ENCODE measurements around the gene SLC4A3.

Gene SLC4A3

GRCh38 chr2:219631904-219632759 is 4.7 kb downstream of the SLC4A3 start:
- Histone ChIP-seq H3K9ac (ENCODE audit: low read length in 5 of 5) (no peak overlapping the region), H3K27me3 (ENCODE audit: control insufficient read depth in 5 of 5, insufficient read depth in 4 of 5, low read length in 5 of 5) (peaks cover 0 to 11% (median 10%) of the 10 kb centered on the region in 5 donors), H3K4me1 (ENCODE audit: control insufficient read depth in 5 of 5, insufficient read depth in 5 of 5, low read length in 5 of 5) (peaks cover 0 to 14% (median under 1%) of the 10 kb centered on the region in 5 donors), H3K27ac (ENCODE audit: low read depth, low read length) (no peak overlapping the region), H3K36me3 (ENCODE audit: control insufficient read depth in 5 of 5, insufficient read depth in 5 of 5, low read length in 5 of 5) (no peaks in the 10 kb centered on the region), H3K4me3 (ENCODE audit: low read depth in 1 of 5, low read length in 5 of 5) (no peak overlapping the region), H3K9me3 (ENCODE audit: control insufficient read depth in 5 of 5, low read length in 5 of 5) (no peaks in the 10 kb centered on the region)

GRCh38 chr2:219632760-219633105 is 5.3 kb downstream of the SLC4A3 start:
- Histone ChIP-seq H3K9ac (ENCODE audit: low read length in 5 of 5) (no peak overlapping the region), H3K4me3 (ENCODE audit: low read depth in 1 of 5, low read length in 5 of 5) (no peak overlapping the region), H3K27me3 (ENCODE audit: control insufficient read depth in 5 of 5, insufficient read depth in 4 of 5, low read length in 5 of 5) (peaks cover 0 to 14% (median 12%) of the 10 kb centered on the region in 5 donors), H3K9me3 (ENCODE audit: control insufficient read depth in 5 of 5, low read length in 5 of 5) (no peaks in the 10 kb centered on the region), H3K27ac (ENCODE audit: low read depth, low read length) (no peak overlapping the region), H3K4me1 (ENCODE audit: control insufficient read depth in 5 of 5, insufficient read depth in 5 of 5, low read length in 5 of 5) (peaks cover 0 to 11% (median 0%) of the 10 kb centered on the region in 5 donors), H3K36me3 (ENCODE audit: control insufficient read depth in 5 of 5, insufficient read depth in 5 of 5, low read length in 5 of 5) (no peaks in the 10 kb centered on the region)

- H3K9me3 ChIP-seq (ENCODE audit: control insufficient read depth in 5 of 5, low read length in 5 of 5), result no peaks in the 10 kb centered on the region
- H3K4me1 ChIP-seq (ENCODE audit: control insufficient read depth in 5 of 5, insufficient read depth in 5 of 5, low read length in 5 of 5), result peaks cover 0 to 5% (median 0%) of the 10 kb centered on the region in 5 donors
- peaks cover 0 to 11% (median 9%) of the 10 kb centered on the region in 5 donors for H3K27me3 ChIP-seq (ENCODE audit: control insufficient read depth in 5 of 5, insufficient read depth in 4 of 5, low read length in 5 of 5)
- no peak overlapping the region for H3K27ac ChIP-seq (ENCODE audit: low read depth, low read length)
- H3K9ac ChIP-seq (ENCODE audit: low read length in 5 of 5), result no peak overlapping the region
- H3K4me3 ChIP-seq (ENCODE audit: low read depth in 1 of 5, low read length in 5 of 5), result no peak overlapping the region
- no peaks in the 10 kb centered on the region for H3K36me3 ChIP-seq (ENCODE audit: control insufficient read depth in 5 of 5, insufficient read depth in 5 of 5, low read length in 5 of 5)
Observed at GRCh38 chr2:219633276-219634065, 6.0 kb downstream of the SLC4A3 start.

DNA sequence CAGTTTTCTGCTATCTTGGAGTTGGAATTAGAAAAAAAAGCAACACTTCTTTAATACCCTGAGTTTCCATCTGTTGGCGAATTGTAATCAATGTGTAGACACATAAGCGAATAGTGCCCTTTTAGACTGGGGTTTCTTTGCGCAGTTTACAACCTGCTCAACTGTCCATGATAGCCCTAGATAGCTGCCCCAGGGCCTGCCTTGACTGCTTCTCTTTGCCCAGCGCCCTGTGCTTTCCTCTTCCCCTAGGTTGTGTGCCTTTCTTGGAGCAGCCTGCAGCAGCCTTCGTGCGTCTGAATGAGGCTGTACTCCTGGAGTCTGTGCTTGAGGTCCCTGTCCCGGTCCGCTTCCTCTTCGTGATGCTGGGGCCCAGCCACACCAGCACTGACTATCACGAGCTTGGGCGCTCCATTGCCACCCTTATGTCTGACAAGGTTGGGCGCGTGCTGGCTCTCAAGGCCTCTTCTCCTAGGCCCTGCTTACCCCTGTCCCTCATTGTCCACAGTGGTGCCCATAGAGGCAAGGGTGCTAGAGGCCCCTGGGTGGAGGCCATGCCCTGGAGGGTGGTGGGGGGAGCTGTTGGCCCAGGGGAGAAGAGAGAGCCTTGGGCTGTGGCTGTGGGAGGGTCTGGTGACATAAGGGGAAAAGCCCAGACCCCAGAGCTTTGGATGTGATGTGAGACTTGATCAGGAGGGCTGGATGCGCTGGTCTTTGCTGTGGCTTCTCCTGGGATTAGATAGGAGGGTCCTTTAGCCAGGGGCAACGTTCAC is 6.9 kb downstream of the SLC4A3 start:
- no peak overlapping the region for H3K27ac ChIP-seq (ENCODE audit: low read depth, low read length)
- peaks cover 0 to 11% (median 4%) of the 10 kb centered on the region in 5 donors for H3K27me3 ChIP-seq (ENCODE audit: control insufficient read depth in 5 of 5, insufficient read depth in 4 of 5, low read length in 5 of 5)
- H3K9ac ChIP-seq (ENCODE audit: low read length in 5 of 5), result no peak overlapping the region
- H3K4me1 ChIP-seq (ENCODE audit: control insufficient read depth in 5 of 5, insufficient read depth in 5 of 5, low read length in 5 of 5), result peaks cover 0 to 6% (median 0%) of the 10 kb centered on the region in 5 donors
- no peak overlapping the region for H3K4me3 ChIP-seq (ENCODE audit: low read depth in 1 of 5, low read length in 5 of 5)
- H3K36me3 ChIP-seq (ENCODE audit: control insufficient read depth in 5 of 5, insufficient read depth in 5 of 5, low read length in 5 of 5), result no peaks in the 10 kb centered on the region
- H3K9me3 ChIP-seq (ENCODE audit: control insufficient read depth in 5 of 5, low read length in 5 of 5), result no peaks in the 10 kb centered on the region

GRCh38 chr2:219634951-219635751 is 7.7 kb downstream of the SLC4A3 start:
- peaks cover 0 to 11% (median 4%) of the 10 kb centered on the region in 5 donors for H3K27me3 ChIP-seq (ENCODE audit: control insufficient read depth in 5 of 5, insufficient read depth in 4 of 5, low read length in 5 of 5)
- H3K36me3 ChIP-seq (ENCODE audit: control insufficient read depth in 5 of 5, insufficient read depth in 5 of 5, low read length in 5 of 5), result no peaks in the 10 kb centered on the region
- no peak overlapping the region for H3K27ac ChIP-seq (ENCODE audit: low read depth, low read length)
- H3K9ac ChIP-seq (ENCODE audit: low read length in 5 of 5), result no peak overlapping the region
- H3K4me3 ChIP-seq (ENCODE audit: low read depth in 1 of 5, low read length in 5 of 5), result no peak overlapping the region
- H3K4me1 ChIP-seq (ENCODE audit: control insufficient read depth in 5 of 5, insufficient read depth in 5 of 5, low read length in 5 of 5), result peaks cover 0 to 6% (median 0%) of the 10 kb centered on the region in 5 donors
- H3K9me3 ChIP-seq (ENCODE audit: control insufficient read depth in 5 of 5, low read length in 5 of 5), result no peaks in the 10 kb centered on the region

GRCh38 chr2:219636144-219636915 is 8.9 kb downstream of the SLC4A3 start:
- H3K27me3 ChIP-seq (ENCODE audit: control insufficient read depth in 5 of 5, insufficient read depth in 4 of 5, low read length in 5 of 5), result peaks cover 0 to 11% (median 5%) of the 10 kb centered on the region in 5 donors
- no peaks in the 10 kb centered on the region for H3K36me3 ChIP-seq (ENCODE audit: control insufficient read depth in 5 of 5, insufficient read depth in 5 of 5, low read length in 5 of 5)
- H3K27ac ChIP-seq (ENCODE audit: low read depth, low read length), result no peak overlapping the region
- peaks cover 0 to 6% (median 0%) of the 10 kb centered on the region in 5 donors for H3K4me1 ChIP-seq (ENCODE audit: control insufficient read depth in 5 of 5, insufficient read depth in 5 of 5, low read length in 5 of 5)
- H3K4me3 ChIP-seq (ENCODE audit: low read depth in 1 of 5, low read length in 5 of 5), result no peak overlapping the region
- H3K9me3 ChIP-seq (ENCODE audit: control insufficient read depth in 5 of 5, low read length in 5 of 5), result no peaks in the 10 kb centered on the region
- H3K9ac ChIP-seq (ENCODE audit: low read length in 5 of 5), result no peak overlapping the region

DNA sequence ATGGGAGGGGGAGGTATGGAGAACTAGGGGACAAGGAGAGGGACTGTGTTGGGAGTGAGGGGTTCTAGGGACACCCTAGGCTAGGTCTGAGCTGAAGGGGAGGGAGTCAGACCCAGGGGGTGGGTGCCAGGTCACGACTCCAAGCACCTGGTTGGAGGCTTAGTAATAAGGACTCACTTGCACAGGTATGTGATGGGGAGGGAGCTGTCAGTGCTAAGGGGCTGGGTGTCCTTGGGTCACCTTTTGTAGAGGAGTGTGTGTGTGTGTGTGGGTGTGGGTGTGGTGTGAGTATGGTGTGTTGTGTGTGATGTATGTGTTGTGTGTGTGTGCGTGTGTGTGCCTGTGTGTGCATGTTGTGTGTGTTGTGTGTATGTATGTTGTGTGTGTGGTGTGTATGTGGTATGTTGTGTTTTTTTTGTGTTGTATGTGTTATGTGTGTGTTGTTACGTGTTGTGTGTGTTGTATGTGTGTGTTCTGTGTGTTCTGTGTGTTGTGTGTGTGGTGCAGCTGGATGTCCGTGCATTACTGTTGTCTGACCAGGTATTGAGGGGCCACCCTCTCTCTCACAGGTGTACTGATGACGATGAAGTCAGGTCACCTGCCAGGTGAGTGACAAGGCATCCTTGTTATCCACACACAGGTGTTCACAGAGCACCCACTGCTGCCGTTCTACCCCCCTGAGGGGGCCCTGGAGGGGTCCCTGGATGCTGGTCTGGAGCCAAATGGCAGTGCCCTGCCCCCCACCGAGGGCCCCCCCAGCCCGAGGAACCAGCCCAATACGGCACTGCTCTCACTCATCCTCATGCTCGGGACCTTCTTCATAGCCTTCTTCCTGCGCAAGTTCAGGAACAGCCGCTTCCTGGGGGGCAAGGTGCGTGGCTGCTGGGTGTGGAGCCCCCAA is 9.8 kb downstream of the SLC4A3 start:
- Histone ChIP-seq H3K9ac (ENCODE audit: low read length in 5 of 5) (no peak overlapping the region), H3K36me3 (ENCODE audit: control insufficient read depth in 5 of 5, insufficient read depth in 5 of 5, low read length in 5 of 5) (no peaks in the 10 kb centered on the region), H3K27me3 (ENCODE audit: control insufficient read depth in 5 of 5, insufficient read depth in 4 of 5, low read length in 5 of 5) (peaks cover 0 to 11% (median 5%) of the 10 kb centered on the region in 5 donors), H3K4me1 (ENCODE audit: control insufficient read depth in 5 of 5, insufficient read depth in 5 of 5, low read length in 5 of 5) (peaks cover 0 to 6% (median 0%) of the 10 kb centered on the region in 5 donors), H3K27ac (ENCODE audit: low read depth, low read length) (no peak overlapping the region), H3K4me3 (ENCODE audit: low read depth in 1 of 5, low read length in 5 of 5) (no peak overlapping the region), H3K9me3 (ENCODE audit: control insufficient read depth in 5 of 5, low read length in 5 of 5) (no peaks in the 10 kb centered on the region)

DNA sequence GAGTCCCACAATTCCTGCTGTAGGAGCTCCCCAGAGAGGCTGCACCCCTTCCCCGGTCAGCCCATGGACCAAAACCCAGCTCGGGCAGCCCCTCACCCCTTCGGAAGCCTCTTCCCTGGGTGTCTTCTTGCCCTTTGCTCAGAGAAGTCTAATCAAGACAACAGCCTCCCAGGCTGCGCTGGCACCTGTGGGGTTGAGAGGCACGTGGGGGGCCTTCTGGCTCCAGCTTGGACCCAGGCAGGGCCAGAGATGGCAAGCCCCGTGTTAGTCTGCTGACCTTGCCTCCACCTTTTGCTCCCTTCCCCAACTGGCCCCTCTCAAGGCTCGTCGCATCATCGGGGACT is 10.4 kb downstream of the SLC4A3 start:
- H3K9ac ChIP-seq (ENCODE audit: low read length in 5 of 5), result no peak overlapping the region
- H3K4me3 ChIP-seq (ENCODE audit: low read depth in 1 of 5, low read length in 5 of 5), result no peak overlapping the region
- H3K27ac ChIP-seq (ENCODE audit: low read depth, low read length), result no peak overlapping the region
- H3K4me1 ChIP-seq (ENCODE audit: control insufficient read depth in 5 of 5, insufficient read depth in 5 of 5, low read length in 5 of 5), result peaks cover 3 to 6% (median 3%) of the 10 kb centered on the region in 5 donors
- H3K36me3 ChIP-seq (ENCODE audit: control insufficient read depth in 5 of 5, insufficient read depth in 5 of 5, low read length in 5 of 5), result no peaks in the 10 kb centered on the region
- H3K9me3 ChIP-seq (ENCODE audit: control insufficient read depth in 5 of 5, low read length in 5 of 5), result no peaks in the 10 kb centered on the region
- H3K27me3 ChIP-seq (ENCODE audit: control insufficient read depth in 5 of 5, insufficient read depth in 4 of 5, low read length in 5 of 5), result peaks cover 0 to 11% (median 5%) of the 10 kb centered on the region in 5 donors

All from subcutaneous abdominal adipose tissue (tissue), 5 donors.